GM12874 (cell line): Measurements from ENCODE around the gene ATG7.

Experiments used
- CTCF ChIP-seq: IDR thresholded peaks from 2 replicates; pipeline ENCODE4 v1.5.1; 2011; ENCODE audit warnings: low read depth, mild to moderate bottlenecking, control low read depth, low read length, moderate library complexity; ENCODE audit not compliant: insufficient read depth

Gene ATG7

GRCh38 chr3:11364181-11364580, 92.0 kb downstream of the ATG7 start:
- no peak for TF ChIP-seq CTCF

- TF ChIP-seq CTCF: no peak
These were observed 95.0 kb downstream of the ATG7 start for GRCh38 chr3:11367143-11367693.

- no peak for TF ChIP-seq CTCF
These were observed 98.0 kb downstream of the ATG7 start for GRCh38 chr3:11370191-11370590.

- no peak for TF ChIP-seq CTCF
These were observed 98.8 kb downstream of the ATG7 start for GRCh38 chr3:11370966-11371365.

GRCh38 chr3:11371747-11372146, 99.5 kb downstream of the ATG7 start:
- no peak for TF ChIP-seq CTCF

- TF ChIP-seq CTCF: no peak
These were observed 101.0 kb downstream of the ATG7 start for GRCh38 chr3:11373235-11373634.

GRCh38 chr3:11373654-11374053, 101.5 kb downstream of the ATG7 start:
- no peak for TF ChIP-seq CTCF
